HEK293T (cell line): ENCODE results near the gene SP3.

Source experiments
- CTCF ChIA-PET: fragments of 350-600 bp; formaldehyde crosslinking; extraction: SDS; loops from one replicate; lab custom pipeline; 2021; ENCODE audit warnings: antibody characterized with exemption, inconsistent platforms; lab: Yijun Ruan, JAX
- POLR2A ChIA-PET: fragments of 350-600 bp; formaldehyde crosslinking; extraction: SDS; loops from one replicate; lab custom pipeline; 2020; ENCODE audit warnings: antibody characterized with exemption, inconsistent platforms; lab: Yijun Ruan, JAX
- DNase-seq: peaks from one replicate; pipeline ENCODE4 v3.0.0; 2012; ENCODE audit warnings: mixed read lengths; ENCODE audit errors: extremely low spot score
- ARNT ChIP-seq: fragments of 450-650 bp; IDR thresholded peaks from 2 replicates; pipeline ENCODE4 v1.6.1; 2017; ENCODE audit warnings: mild to moderate bottlenecking
- BHLHE40 ChIP-seq: fragments of 450-650 bp; IDR thresholded peaks from 2 replicates; pipeline ENCODE4 v1.6.1; 2016; ENCODE audit warnings: mild to moderate bottlenecking, moderate library complexity, borderline replicate concordance
- CTBP1 ChIP-seq: fragments of 450-650 bp; IDR thresholded peaks from 2 replicates; pipeline ENCODE4 v1.6.1; 2016; ENCODE audit warnings: borderline replicate concordance
- ELF4 ChIP-seq: fragments of 450-650 bp; IDR thresholded peaks from 2 replicates; pipeline ENCODE4 v1.6.1; 2017; ENCODE audit warnings: antibody characterized with exemption
- FOXA1 ChIP-seq: fragments of 450-650 bp; IDR thresholded peaks from 2 replicates; pipeline ENCODE4 v1.6.1; 2016; ENCODE audit warnings: mild to moderate bottlenecking
- FOXK2 ChIP-seq: fragments of 450-650 bp; IDR thresholded peaks from 2 replicates; pipeline ENCODE4 v1.6.1; 2016; ENCODE audit warnings: mild to moderate bottlenecking
- FOXM1 ChIP-seq: fragments of 450-650 bp; IDR thresholded peaks from 2 replicates; pipeline ENCODE4 v1.6.1; 2017; ENCODE audit warnings: mild to moderate bottlenecking, borderline replicate concordance
- HDGF ChIP-seq: fragments of 450-650 bp; IDR thresholded peaks from 2 replicates; pipeline ENCODE4 v1.6.1; 2017; ENCODE audit warnings: antibody characterized with exemption, borderline replicate concordance
- L3MBTL2 ChIP-seq: fragments of 450-650 bp; conservative IDR thresholded peaks from 2 replicates; pipeline ENCODE4 v1.6.1; 2016; ENCODE audit warnings: mild to moderate bottlenecking
- LEF1 ChIP-seq: fragments of 450-650 bp; IDR thresholded peaks from 2 replicates; pipeline ENCODE4 v1.6.1; 2017; ENCODE audit warnings: mild to moderate bottlenecking, borderline replicate concordance
- NFRKB ChIP-seq: fragments of 450-650 bp; IDR thresholded peaks from 2 replicates; pipeline ENCODE4 v1.6.1; 2016; ENCODE audit warnings: mild to moderate bottlenecking, moderate library complexity
- PKNOX1 ChIP-seq: fragments of 450-650 bp; IDR thresholded peaks from 2 replicates; pipeline ENCODE4 v1.6.1; 2016
- SP1 ChIP-seq: fragments of 450-650 bp; IDR thresholded peaks from 2 replicates; pipeline ENCODE4 v1.6.1; 2017
- SUZ12 ChIP-seq: fragments of 450-650 bp; IDR thresholded peaks from 2 replicates; pipeline ENCODE4 v1.6.1; 2016; ENCODE audit warnings: mild to moderate bottlenecking
- TARDBP ChIP-seq: fragments of 450-650 bp; IDR thresholded peaks from 2 replicates; pipeline ENCODE4 v1.6.1; 2016
- ZNF384 ChIP-seq: fragments of 450-650 bp; IDR thresholded peaks from 2 replicates; pipeline ENCODE4 v1.6.1; 2016

The SP3 gene

GRCh38 chr2:173962031-173962430, 3.1 kb downstream of the SP3 start:
- TF ChIP-seq FOXA1 (no peak), TARDBP (no peak), FOXM1 (no peak), L3MBTL2 (no peak), SUZ12 (no peak), CTBP1 (no peak), NFRKB (no peak), BHLHE40 (no peak), SP1 (no peak), HDGF (no peak), FOXK2 (no peak), ELF4 (no peak), PKNOX1 (no peak)
- CTCF ChIA-PET, result no interaction called here
- POLR2A ChIA-PET, result interaction anchor here (0.6 kb wide), 1 partner anchor 209 kb away, joined by 3 read pairs; no protein-coding TSS in a partner anchor
- DNase-seq, result no peak

GRCh38 chr2:173961346-173961705, 3.8 kb downstream of the SP3 start:
- DNase-seq, result no peak
- POLR2A ChIA-PET, result interaction anchor here (0.6 kb wide), 1 partner anchor 208 kb away, joined by 3 read pairs; no protein-coding TSS in a partner anchor
- CTCF ChIA-PET, result interaction anchor here (0.6 kb wide), 1 partner anchor 10 kb away, joined by 12 read pairs; no protein-coding TSS in a partner anchor
- TF ChIP-seq BHLHE40 (no peak), PKNOX1 (0 out of 2 replicates have a peak, but pooled peaks have one; percentile 1)

- POLR2A ChIA-PET, result no interaction called here
- CTCF ChIA-PET, result no interaction called here
Measured at GRCh38 chr2:173959909-173960308, 5.3 kb downstream of the SP3 start.

GRCh38 chr2:173959358-173959884, 5.8 kb downstream of the SP3 start:
- ChIA-PET POLR2A (no interaction called here), CTCF (interaction anchor here (0.7 kb wide), 1 partner anchor 119 kb away, joined by 3 read pairs; no protein-coding TSS in a partner anchor)
- no peak for DNase-seq
- TF ChIP-seq CTBP1 (no peak), PKNOX1 (peak; percentile 89)

More at GRCh38 chr2:173959909-173960308, 5.3 kb downstream of the SP3 start:
- DNase-seq, result no peak
- TF ChIP-seq ZNF384, result no peak
- no peak for TF ChIP-seq HDGF
- no peak for TF ChIP-seq PKNOX1
- TF ChIP-seq ELF4, result no peak
- no peak for TF ChIP-seq FOXM1
- TF ChIP-seq CTBP1, result no peak
- no peak for TF ChIP-seq FOXK2
- no peak for TF ChIP-seq SUZ12
- no peak for TF ChIP-seq FOXA1
- no peak for TF ChIP-seq ARNT
- TF ChIP-seq BHLHE40, result no peak
- TF ChIP-seq NFRKB, result no peak
- no peak for TF ChIP-seq SP1
- no peak for TF ChIP-seq LEF1
- TF ChIP-seq L3MBTL2, result no peak
- no peak for TF ChIP-seq TARDBP

GRCh38 chr2:173958198-173958846, 6.9 kb downstream of the SP3 start:
- ChIA-PET POLR2A (interaction anchor here (0.6 kb wide), 1 partner anchor 284 kb away, joined by 3 read pairs; no protein-coding TSS in a partner anchor), CTCF (interaction anchor here (0.7 kb wide), 2 partner anchors 120 to 1021 kb away, joined by 3 read pairs; no protein-coding TSS in a partner anchor)
- DNase-seq, result no peak
- TF ChIP-seq CTBP1 (no peak), FOXA1 (no peak), SUZ12 (no peak), ARNT (no peak), ZNF384 (no peak), FOXM1 (no peak), L3MBTL2 (no peak), LEF1 (no peak), NFRKB (no peak), HDGF (no peak)

GRCh38 chr2:173957517-173957916, 7.7 kb downstream of the SP3 start:
- ChIA-PET CTCF (no interaction called here), POLR2A (no interaction called here)
- TF ChIP-seq ELF4, result no peak
- TF ChIP-seq BHLHE40, result no peak
- no peak for TF ChIP-seq SUZ12
- TF ChIP-seq PKNOX1, result no peak
- TF ChIP-seq NFRKB, result no peak
- DNase-seq, result no peak
